HEK293 (cell line): ENCODE results near the gene MYRIP.

Experiments
- CTCF ChIA-PET: fragments of 350-600 bp; formaldehyde crosslinking; extraction: SDS; loops from one replicate; lab custom pipeline; 2021; ENCODE audit warnings: antibody characterized with exemption; lab: Yijun Ruan, JAX
- POLR2A ChIA-PET: fragments of 300-600 bp; formaldehyde crosslinking; extraction: SDS; loops from one replicate; lab custom pipeline; 2020; ENCODE audit warnings: antibody characterized with exemption, inconsistent platforms; lab: Yijun Ruan, JAX
- H3K27ac ChIP-seq: fragments of 200-500 bp; sonication (Bioruptor generic); 2 replicates; pipeline ENCODE4 v1.5.1; 2014; ENCODE audit warnings: low read depth, low read length, control low read depth, inconsistent platforms; ENCODE audit errors: extremely low read depth
- H3K36me3 ChIP-seq, 2 experiments: fragments of 200-500 bp in 1 of 2; sonication (Bioruptor generic) in 1 of 2; 1 replicate in 1 of 2; 2 replicates in 1 of 2; pipeline ENCODE4 v1.5.1; 2014 to 2017; ENCODE audit warnings: inconsistent platforms in 2 of 2, low read length in 2 of 2; ENCODE audit not compliant: control insufficient read depth in 2 of 2, insufficient read depth in 1 of 2
- H3K4me1 ChIP-seq: fragments of 200-500 bp; sonication (Bioruptor generic); 2 replicates; pipeline ENCODE4 v1.5.1; 2014; ENCODE audit warnings: mild to moderate bottlenecking, low read length, inconsistent platforms; ENCODE audit not compliant: control insufficient read depth, insufficient read depth
- H3K4me3 ChIP-seq: 2 replicates; pipeline ENCODE4 v1.5.1; 2011; ENCODE audit warnings: low read depth, mild to moderate bottlenecking, control low read depth, low read length, moderate library complexity
- H3K9me3 ChIP-seq: fragments of 200-500 bp; sonication (Bioruptor generic); 2 replicates; pipeline ENCODE4 v1.5.1; 2014; ENCODE audit warnings: low read depth, low read length, inconsistent platforms; ENCODE audit not compliant: control insufficient read depth, insufficient read depth
- AEBP2 ChIP-seq: fragments of 450-650 bp; formaldehyde crosslinking; IDR thresholded peaks from 2 replicates; pipeline ENCODE4 v1.5.1; 2016; ENCODE audit warnings: missing biosample characterization, missing genetic modification characterization, borderline replicate concordance
- BCL6B ChIP-seq: fragments of 450-650 bp; formaldehyde crosslinking; IDR thresholded peaks from 2 replicates; pipeline ENCODE4 v1.5.1; 2017; ENCODE audit warnings: missing biosample characterization, missing genetic modification characterization
- ELK4 ChIP-seq: IDR thresholded peaks from 2 replicates; pipeline ENCODE4 v1.6.1; 2011; ENCODE audit warnings: mild to moderate bottlenecking, low read depth, low read length, borderline replicate concordance
- SCRT1 ChIP-seq: fragments of 450-650 bp; formaldehyde crosslinking; IDR thresholded peaks from 2 replicates; pipeline ENCODE4 v1.5.1; 2016; ENCODE audit warnings: missing biosample characterization, missing genetic modification characterization, borderline replicate concordance
- YY2 ChIP-seq: fragments of 450-650 bp; formaldehyde crosslinking; IDR thresholded peaks from 2 replicates; pipeline ENCODE4 v1.5.1; 2016; ENCODE audit warnings: missing biosample characterization, missing genetic modification characterization
- ZBTB8A ChIP-seq: fragments of 450-650 bp; formaldehyde crosslinking; IDR thresholded peaks from 2 replicates; pipeline ENCODE4 v1.5.1; 2016; ENCODE audit warnings: missing biosample characterization, missing genetic modification characterization
- ZNF18 ChIP-seq: fragments of 450-650 bp; formaldehyde crosslinking; IDR thresholded peaks from 2 replicates; pipeline ENCODE4 v1.5.1; 2016; ENCODE audit warnings: missing biosample characterization, missing genetic modification characterization
- ZNF2 ChIP-seq: fragments of 450-650 bp; formaldehyde crosslinking; IDR thresholded peaks from 2 replicates; pipeline ENCODE4 v1.5.1; 2016; ENCODE audit warnings: missing biosample characterization, missing genetic modification characterization
- ZNF223 ChIP-seq: fragments of 450-650 bp; formaldehyde crosslinking; IDR thresholded peaks from 2 replicates; pipeline ENCODE4 v1.5.1; 2016; ENCODE audit warnings: missing biosample characterization, missing genetic modification characterization
- ZNF248 ChIP-seq: fragments of 450-650 bp; formaldehyde crosslinking; IDR thresholded peaks from 2 replicates; pipeline ENCODE4 v1.5.1; 2017; ENCODE audit warnings: missing biosample characterization, missing genetic modification characterization
- ZNF311 ChIP-seq: fragments of 450-650 bp; formaldehyde crosslinking; IDR thresholded peaks from 2 replicates; pipeline ENCODE4 v1.5.1; 2017; ENCODE audit warnings: missing biosample characterization, missing genetic modification characterization, borderline replicate concordance
- ZNF510 ChIP-seq: fragments of 450-650 bp; formaldehyde crosslinking; IDR thresholded peaks from 2 replicates; pipeline ENCODE4 v1.5.1; 2018; ENCODE audit warnings: mild to moderate bottlenecking, missing genetic modification characterization, missing biosample characterization; ENCODE audit not compliant: insufficient replicate concordance
- ZNF548 ChIP-seq: fragments of 450-650 bp; formaldehyde crosslinking; IDR thresholded peaks from 2 replicates; pipeline ENCODE4 v1.5.1; 2016; ENCODE audit warnings: missing biosample characterization, missing genetic modification characterization
- ZNF555 ChIP-seq: fragments of 450-650 bp; formaldehyde crosslinking; conservative IDR thresholded peaks from 2 replicates; pipeline ENCODE4 v1.5.1; 2017; ENCODE audit warnings: missing biosample characterization, mild to moderate bottlenecking, missing genetic modification characterization, inconsistent platforms
- ZNF621 ChIP-seq: fragments of 450-650 bp; formaldehyde crosslinking; IDR thresholded peaks from 2 replicates; pipeline ENCODE4 v1.5.1; 2017; ENCODE audit warnings: missing biosample characterization, missing genetic modification characterization
- ZNF670 ChIP-seq: fragments of 450-650 bp; formaldehyde crosslinking; IDR thresholded peaks from 2 replicates; pipeline ENCODE4 v1.5.1; 2016; ENCODE audit warnings: missing biosample characterization, missing genetic modification characterization, low read depth
- ZNF704 ChIP-seq: fragments of 450-650 bp; formaldehyde crosslinking; IDR thresholded peaks from 2 replicates; pipeline ENCODE4 v1.5.1; 2016; ENCODE audit warnings: missing biosample characterization, missing genetic modification characterization

MYRIP gene

GRCh38 chr3:40215015-40215414 lies 405.6 kb downstream of the MYRIP start:
- CTCF ChIA-PET = no interaction called here
- POLR2A ChIA-PET = no interaction called here
- TF ChIP-seq ZNF510 (tag by site-specific recombination) (no peak), ZBTB8A (no peak), ZNF223 (tag by site-specific recombination) (no peak), BCL6B (no peak), ZNF555 (tag by site-specific recombination) (no peak), AEBP2 (tag by site-specific recombination) (no peak), ZNF621 (no peak), YY2 (tag by site-specific recombination) (no peak), ELK4 (no peak)
- no peaks in the 10 kb centered on the region for H3K4me1 ChIP-seq
- no peak overlapping the region for H3K4me3 ChIP-seq
- no peaks in the 10 kb centered on the region for H3K36me3 ChIP-seq
- H3K9me3 ChIP-seq = no peaks in the 10 kb centered on the region
- H3K27ac ChIP-seq = no peak overlapping the region

GRCh38 chr3:40216471-40216870 lies 407.1 kb downstream of the MYRIP start:
- ChIA-PET POLR2A (no interaction called here), CTCF (no interaction called here)
- H3K36me3 ChIP-seq = no peaks in the 10 kb centered on the region
- TF ChIP-seq ZNF704 (tag by site-specific recombination) = no peak
- TF ChIP-seq SCRT1 = no peak
- TF ChIP-seq ZNF248 = no peak
- H3K4me1 ChIP-seq = no peaks in the 10 kb centered on the region
- H3K9me3 ChIP-seq = no peaks in the 10 kb centered on the region
- no peak overlapping the region for H3K27ac ChIP-seq
- H3K4me3 ChIP-seq = no peak overlapping the region

GRCh38 chr3:40223856-40224255 lies 414.4 kb downstream of the MYRIP start:
- ChIA-PET POLR2A (no interaction called here), CTCF (no interaction called here)

More at GRCh38 chr3:40223856-40224255, 414.4 kb downstream of the MYRIP start:
- Histone ChIP-seq H3K36me3 (no peaks in the 10 kb centered on the region), H3K9me3 (no peaks in the 10 kb centered on the region), H3K4me3 (no peak overlapping the region), H3K4me1 (no peaks in the 10 kb centered on the region), H3K27ac (no peak overlapping the region)
- TF ChIP-seq ZNF18 = no peak
- no peak for TF ChIP-seq ZNF548 (tag by site-specific recombination)
- no peak for TF ChIP-seq ZNF670
- no peak for TF ChIP-seq ZNF2 (tag by site-specific recombination)
- no peak for TF ChIP-seq ZNF311
